SK-N-SH (cell line): ENCODE data around the gene FBXW10. TPM values are rescaled to one million over a fixed set of nuclear protein-coding genes. Genes with fewer than 3 reads are reported as not detected.
A peak's percentile ranks its signal among the peaks of the same experiment; 100 is the strongest.
"Not testable (repeated sequence)": the region's sequence is repeated elsewhere in the genome, so short reads cannot be mapped to it uniquely, and the experiment has no call there.

ENCODE experiments used
- CTCF ChIA-PET: fragments of 300-600, 350-600 bp; formaldehyde crosslinking; extraction: SDS; loops from one replicate; lab custom pipeline; 2021; lab: Yijun Ruan, JAX
- POLR2A ChIA-PET: fragments of 350-600 bp; sonication (Branson Sonifier 250); formaldehyde crosslinking; extraction: SDS; loops from one replicate; lab custom pipeline; 2020; ENCODE audit warnings: antibody characterized with exemption, inconsistent platforms; lab: Yijun Ruan, JAX
- DNase-seq: peaks from one replicate; pipeline ENCODE4 v3.0.0; 2012
- H2AFZ ChIP-seq: fragments of 200-600 bp; sonication (generic); 2 replicates; pipeline ENCODE4 v1.8.1; 2016; ENCODE audit warnings: antibody characterized with exemption, mild to moderate bottlenecking, low read depth
- H3F3A ChIP-seq: fragments of 200-600 bp; sonication (generic); replicated peaks from 2 replicates; pipeline ENCODE3; 2016; ENCODE audit warnings: antibody characterized with exemption, mild to moderate bottlenecking; ENCODE audit not compliant: insufficient read depth
- H3K27ac ChIP-seq, 2 experiments: fragments of 200-500 bp in 1 of 2; fragments of 200-600 bp in 1 of 2; sonication (Bioruptor generic) in 1 of 2; sonication (generic), shearing (Covaris generic) in 1 of 2; 2 replicates each; pipeline versions ENCODE4 v1.5.1 to v1.6.1; 2014 to 2016; ENCODE audit warnings: low read depth in 2 of 2, inconsistent platforms in 1 of 2, low read length in 1 of 2, mild to moderate bottlenecking in 1 of 2, mixed read lengths in 1 of 2
- H3K27me3 ChIP-seq: fragments of 200-600 bp; sonication (generic), shearing (Covaris generic); 2 replicates; pipeline ENCODE4 v1.6.1; 2016; ENCODE audit warnings: mixed run types; ENCODE audit not compliant: insufficient read depth
- H3K36me3 ChIP-seq, 2 experiments: fragments of 200-500 bp in 1 of 2; fragments of 200-600 bp in 1 of 2; sonication (Bioruptor generic) in 1 of 2; sonication (generic) in 1 of 2; replicated peaks in 1 of 2; 2 replicates each; pipeline versions ENCODE3 to v1.5.1; 2014 to 2016; ENCODE audit warnings: low read length in 1 of 2, mild to moderate bottlenecking in 1 of 2; ENCODE audit not compliant: insufficient read depth in 2 of 2, control insufficient read depth in 1 of 2
- H3K4me1 ChIP-seq, 2 experiments: fragments of 200-500 bp in 1 of 2; fragments of 200-600 bp in 1 of 2; sonication (Bioruptor generic) in 1 of 2; sonication (generic), shearing (Covaris generic) in 1 of 2; 2 replicates each; pipeline versions ENCODE4 v1.5.1 to v1.6.1; 2014 to 2016; ENCODE audit warnings: low read depth in 1 of 2, low read length in 1 of 2, mixed run types in 1 of 2; ENCODE audit not compliant: insufficient read depth in 2 of 2, control insufficient read depth in 1 of 2
- H3K4me2 ChIP-seq: fragments of 200-600 bp; sonication (generic), shearing (Covaris generic); 2 replicates; pipeline ENCODE4 v1.6.1; 2017; ENCODE audit warnings: mixed run types
- H3K4me3 ChIP-seq, 2 experiments: fragments of 200-500 bp in 1 of 2; fragments of 200-600 bp in 1 of 2; sonication (Bioruptor generic) in 1 of 2; sonication (generic), shearing (Covaris generic) in 1 of 2; 2 replicates each; pipeline versions ENCODE4 v1.5.1 to v1.8.1; 2014 to 2016; ENCODE audit warnings: low read depth in 2 of 2, inconsistent platforms in 1 of 2, low read length in 1 of 2, mild to moderate bottlenecking in 1 of 2, mixed read lengths in 1 of 2, moderate library complexity in 1 of 2
- H3K79me2 ChIP-seq: fragments of 200-600 bp; sonication (generic); 2 replicates; pipeline ENCODE4 v1.8.1; 2017; ENCODE audit warnings: mild to moderate bottlenecking; ENCODE audit not compliant: insufficient read depth
- H3K9ac ChIP-seq: fragments of 200-600 bp; sonication (generic); 2 replicates; pipeline ENCODE4 v1.6.1; 2017; ENCODE audit warnings: mixed run types
- H3K9me2 ChIP-seq: fragments of 200-600 bp; sonication (generic); 2 replicates; pipeline ENCODE4 v1.6.1; 2017; ENCODE audit warnings: mixed run types
- H3K9me3 ChIP-seq: fragments of 200-600 bp; sonication (generic); 2 replicates; pipeline ENCODE4 v1.6.1; 2017; ENCODE audit warnings: mixed run types, mild to moderate bottlenecking, moderate library complexity
- H4K20me1 ChIP-seq: fragments of 200-600 bp; sonication (generic); 2 replicates; pipeline ENCODE4 v1.6.1; 2017; ENCODE audit warnings: mild to moderate bottlenecking, mixed run types; ENCODE audit not compliant: insufficient read depth
- WGBS: methylation state at CpG from one replicate; pipeline ENCODE4 v1.1.6; 2017; ENCODE audit warnings: low lambda C conversion rate; 5-methylcytosine and 5-hydroxymethylcytosine counted together
- polyA plus RNA-seq, 3 experiments: library from polyadenylated mRNA; depleted of rRNA; stranded (reverse); fragments of >200 nt; gene quantifications; 2 replicates each; pipeline ENCODE4 v1.2.3, GENCODE V29; 2012

FBXW10 gene, protein sequence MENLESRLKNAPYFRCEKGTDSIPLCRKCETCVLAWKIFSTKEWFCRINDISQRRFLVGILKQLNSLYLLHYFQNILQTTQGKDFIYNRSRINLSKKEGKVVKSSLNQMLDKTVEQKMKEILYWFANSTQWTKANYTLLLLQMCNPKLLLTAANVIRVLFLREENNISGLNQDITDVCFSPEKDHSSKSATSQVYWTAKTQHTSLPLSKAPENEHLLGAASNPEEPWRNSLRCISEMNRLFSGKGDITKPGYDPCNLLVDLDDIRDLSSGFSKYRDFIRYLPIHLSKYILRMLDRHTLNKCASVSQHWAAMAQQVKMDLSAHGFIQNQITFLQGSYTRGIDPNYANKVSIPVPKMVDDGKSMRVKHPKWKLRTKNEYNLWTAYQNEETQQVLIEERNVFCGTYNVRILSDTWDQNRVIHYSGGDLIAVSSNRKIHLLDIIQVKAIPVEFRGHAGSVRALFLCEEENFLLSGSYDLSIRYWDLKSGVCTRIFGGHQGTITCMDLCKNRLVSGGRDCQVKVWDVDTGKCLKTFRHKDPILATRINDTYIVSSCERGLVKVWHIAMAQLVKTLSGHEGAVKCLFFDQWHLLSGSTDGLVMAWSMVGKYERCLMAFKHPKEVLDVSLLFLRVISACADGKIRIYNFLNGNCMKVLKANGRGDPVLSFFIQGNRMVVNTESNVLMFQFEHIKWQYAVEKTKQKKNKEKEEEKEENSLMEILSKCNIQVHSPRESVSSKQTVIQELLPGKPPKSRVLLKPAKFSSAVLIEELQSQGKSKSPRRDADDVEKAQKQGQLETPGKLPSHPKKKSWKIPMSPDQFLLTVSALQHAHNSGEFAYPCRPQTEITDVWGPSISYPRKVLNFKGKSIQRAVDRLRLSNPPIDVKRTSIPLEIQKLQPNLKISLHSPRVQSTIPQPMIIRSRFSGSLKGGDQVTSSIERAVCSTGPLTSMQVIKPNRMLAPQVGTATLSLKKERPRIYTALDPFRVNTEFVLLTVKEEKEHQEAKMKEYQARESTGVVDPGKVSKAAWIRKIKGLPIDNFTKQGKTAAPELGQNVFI
- 0.02 and 0.03 TPM in 2 replicates for polyA plus RNA-seq (2012; rRNA removed)
- polyA plus RNA-seq (2012; cell fraction: cytosol; rRNA removed), result 0.01 TPM in 1 of 2 replicates, not detected in the other
- polyA plus RNA-seq (2012; cell fraction: nucleus; rRNA removed), result 0.11 and 0.29 TPM in 2 replicates

DNA sequence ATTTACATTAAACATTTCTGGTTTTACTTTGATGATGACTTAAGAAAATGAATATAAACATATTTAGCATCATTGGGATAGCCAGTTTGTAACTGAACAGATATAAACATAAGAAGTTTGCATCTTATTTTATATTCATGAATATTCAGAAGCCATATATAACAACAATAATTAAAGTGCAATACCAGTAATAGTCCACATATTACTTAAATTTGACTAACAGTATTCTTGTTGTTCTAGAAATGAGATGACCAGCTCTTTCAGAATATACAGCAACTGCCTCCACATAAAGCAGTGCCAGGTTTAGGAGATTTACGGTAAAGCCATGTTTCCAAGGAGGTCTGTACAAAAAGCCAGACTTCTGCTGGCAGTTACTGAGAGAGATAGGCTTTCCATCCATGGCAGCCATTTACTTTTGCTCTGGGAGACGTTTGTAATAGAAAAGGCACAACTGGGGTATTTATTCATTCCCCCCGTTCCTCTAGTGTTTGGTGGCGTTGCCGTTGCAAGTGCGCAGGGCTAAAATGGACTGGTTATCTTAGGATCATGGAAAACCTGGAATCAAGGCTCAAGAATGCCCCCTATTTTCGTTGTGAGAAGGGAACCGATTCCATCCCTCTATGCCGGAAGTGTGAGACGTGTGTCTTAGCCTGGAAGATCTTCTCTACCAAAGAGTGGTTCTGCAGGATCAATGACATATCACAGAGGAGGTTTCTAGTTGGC lies at the start of gene FBXW10:
Gene FBXW10, plus strand, starts transcription at position 356 of the 723 bp plus-strand sequence. Its CDS starts 191 bp downstream, at position 547.
- H3K4me2 ChIP-seq, H4K20me1 ChIP-seq, H3K36me3 ChIP-seq, DNase-seq, H3K4me3 ChIP-seq, H3K79me2 ChIP-seq, H3K27ac ChIP-seq, POLR2A ChIA-PET, H3F3A ChIP-seq, CTCF ChIA-PET, H3K27me3 ChIP-seq, H3K9ac ChIP-seq, H3K4me1 ChIP-seq, H3K9me2 ChIP-seq, H2AFZ ChIP-seq, H3K9me3 ChIP-seq: not testable (repeated sequence)
- WGBS, result 47% methylated on average over 9 of the region's 10 CpGs

DNA sequence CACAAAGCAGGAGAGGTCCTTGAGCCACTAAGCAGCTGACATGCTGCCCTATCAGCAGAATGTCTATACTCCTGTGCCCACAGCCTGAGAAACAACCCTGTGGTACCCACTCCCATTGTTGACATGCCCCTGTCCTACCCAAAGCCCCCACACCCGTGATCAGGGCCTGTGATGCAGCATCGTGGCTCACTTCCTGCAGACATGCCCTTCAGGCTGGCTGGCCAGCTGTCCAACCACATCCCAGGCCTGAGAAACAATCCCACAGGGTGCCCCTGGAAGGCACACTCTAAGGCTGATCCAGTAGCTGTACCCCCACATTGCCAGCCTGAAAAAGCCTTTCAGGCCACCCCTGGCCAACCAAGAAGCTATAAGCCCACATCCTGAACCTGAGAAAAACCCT lies 48.7 kb upstream of the FBXW10 start:
- H2AFZ ChIP-seq, H3K79me2 ChIP-seq, H3K4me1 ChIP-seq, H3K4me2 ChIP-seq, H3K4me3 ChIP-seq, H3K9ac ChIP-seq, CTCF ChIA-PET, POLR2A ChIA-PET, H4K20me1 ChIP-seq, DNase-seq, H3K27me3 ChIP-seq, H3F3A ChIP-seq, H3K9me3 ChIP-seq, H3K36me3 ChIP-seq, H3K27ac ChIP-seq, H3K9me2 ChIP-seq: not testable (repeated sequence)
- WGBS, result 53% methylated on average over 2 of the region's 2 CpGs

DNA sequence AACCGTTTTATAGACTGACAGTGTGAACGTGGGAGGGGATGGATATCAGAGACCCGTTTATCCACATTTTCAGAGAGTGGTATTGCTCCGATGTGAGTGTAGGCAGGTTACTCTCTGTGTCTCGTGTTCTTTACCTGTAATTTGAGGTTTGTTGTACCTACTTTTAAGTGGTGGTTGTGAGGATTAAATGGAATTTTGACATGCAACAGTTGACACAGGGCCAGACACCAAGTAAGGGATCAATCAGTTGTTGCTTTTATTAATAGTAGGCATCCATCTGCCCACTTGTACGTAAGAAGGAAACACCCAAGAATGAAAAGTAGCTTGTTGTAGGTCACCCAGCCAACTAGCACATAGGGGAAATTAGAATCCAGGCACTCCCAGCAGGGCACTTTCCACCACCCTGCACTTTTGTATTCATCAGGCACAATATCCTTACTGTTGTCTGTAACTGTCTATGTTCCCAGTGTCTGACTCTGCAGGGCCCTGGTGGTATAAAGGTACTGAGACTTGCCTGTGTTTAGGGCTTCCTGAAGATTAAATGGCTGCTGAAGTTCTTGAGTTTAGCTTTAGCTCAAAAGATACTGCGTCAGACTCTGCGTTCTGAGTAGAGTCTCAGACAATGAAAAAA lies 45.3 kb upstream of the FBXW10 start:
- H3F3A ChIP-seq, H3K79me2 ChIP-seq, H3K9me3 ChIP-seq, H4K20me1 ChIP-seq, H3K36me3 ChIP-seq, H3K9me2 ChIP-seq, POLR2A ChIA-PET, H3K4me1 ChIP-seq, H3K27me3 ChIP-seq: not testable (repeated sequence)
- H2AFZ ChIP-seq, result peak overlapping the region; percentile 95; the same call in 1 of the 2 replicates
- WGBS, result 50% methylated on average over 8 of the region's 8 CpGs
- peak overlapping the region in 1 of 2 experiments; percentile 50; a peak in 1 of 4 replicates for H3K27ac ChIP-seq
- H3K9ac ChIP-seq, result peak overlapping the region; percentile 61; the same call in 1 of the 2 replicates
- DNase-seq, result peak; percentile 16
- peak overlapping the region; percentile 47 to 66 for H3K4me3 ChIP-seq
- H3K4me2 ChIP-seq, result peak overlapping the region; percentile 88
- CTCF ChIA-PET, result interaction anchor here (0.6 kb wide), 1 partner anchor 73 kb away, joined by 3 read pairs; no protein-coding TSS in a partner anchor

DNA sequence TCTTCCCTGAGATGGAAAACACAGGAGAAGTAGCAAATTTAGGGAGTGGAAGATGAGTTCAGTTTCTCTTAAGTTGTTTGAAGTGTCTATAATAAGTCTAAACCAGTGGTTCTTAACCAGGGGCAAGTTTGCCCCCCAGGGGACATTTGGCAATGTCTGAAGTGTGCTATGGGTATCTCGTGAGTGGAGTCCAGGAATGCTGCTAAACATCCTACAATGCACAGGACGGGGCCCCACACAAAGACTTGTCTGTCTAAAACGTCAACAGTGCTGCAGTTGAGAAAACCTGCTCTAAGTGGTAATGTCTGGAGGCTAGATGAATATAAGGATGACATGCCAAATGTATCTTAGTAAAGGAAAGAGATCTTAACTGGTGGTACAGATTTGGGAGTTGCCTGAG lies 37.9 kb upstream of the FBXW10 start:
- H3K27me3 ChIP-seq, H4K20me1 ChIP-seq, H3K9ac ChIP-seq, H3K4me2 ChIP-seq, POLR2A ChIA-PET, H3K36me3 ChIP-seq, DNase-seq, H3K79me2 ChIP-seq, H3K9me3 ChIP-seq, H3K4me3 ChIP-seq, H3K9me2 ChIP-seq, H2AFZ ChIP-seq, H3K4me1 ChIP-seq, H3F3A ChIP-seq, CTCF ChIA-PET, H3K27ac ChIP-seq: not testable (repeated sequence)
- 89% methylated on average over 3 of the region's 3 CpGs for WGBS

DNA sequence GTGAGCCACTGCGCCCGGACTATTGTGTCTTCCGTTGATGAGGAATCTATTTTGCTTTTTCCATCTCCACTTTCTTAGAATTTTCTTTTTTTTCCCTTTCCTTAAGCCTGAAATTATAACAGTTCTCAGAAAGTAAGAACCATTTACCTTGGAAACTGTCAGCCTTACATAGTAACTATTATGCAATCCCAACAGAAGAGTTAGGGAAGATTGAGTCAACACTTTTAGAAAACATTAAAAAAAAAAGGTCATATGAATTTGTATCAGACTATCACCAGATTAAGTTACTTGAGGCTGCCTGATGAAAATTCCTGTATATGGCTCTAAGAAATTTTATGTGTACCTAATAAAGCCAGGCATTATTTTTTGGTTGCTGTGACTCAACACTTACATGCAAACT lies 35.6 kb upstream of the FBXW10 start:
- H3K4me3 ChIP-seq, H3K9me3 ChIP-seq, H3K9me2 ChIP-seq, H4K20me1 ChIP-seq, H3K9ac ChIP-seq, POLR2A ChIA-PET, H3K4me2 ChIP-seq, H3F3A ChIP-seq, CTCF ChIA-PET, H2AFZ ChIP-seq, DNase-seq, H3K79me2 ChIP-seq, H3K27ac ChIP-seq, H3K4me1 ChIP-seq, H3K27me3 ChIP-seq, H3K36me3 ChIP-seq: not testable (repeated sequence)
- 95% methylated on average over 3 of the region's 3 CpGs for WGBS
